NOMO-1 (cell line): ENCODE data around the gene FLOT2.
"Not testable (repeated sequence)": the region's sequence is repeated elsewhere in the genome, so short reads cannot be mapped to it uniquely, and the experiment has no call there.

ENCODE experiments used
- DNase-seq, 2 experiments: peaks; one replicate each; lab custom pipeline; 2025; ENCODE audit not compliant: unreplicated experiment in 2 of 2; lab: John Stamatoyannopoulos, UW

Gene FLOT2

GRCh38 chr17:28877150-28877711 lies 20.3 kb downstream of the FLOT2 start:
- DNase-seq, result not testable (repeated sequence)

- no peak for DNase-seq
These were observed 21.5 kb downstream of the FLOT2 start for GRCh38 chr17:28875848-28876550.

GRCh38 chr17:28874750-28875149 lies 22.8 kb downstream of the FLOT2 start:
- DNase-seq, result no peak

GRCh38 chr17:28873839-28874238 lies 23.7 kb downstream of the FLOT2 start:
- no peak for DNase-seq

GRCh38 chr17:28871056-28871579 lies 26.4 kb downstream of the FLOT2 start:
- DNase-seq, result no peak

- DNase-seq, result no peak
These were observed 30.3 kb downstream of the FLOT2 start for GRCh38 chr17:28867276-28867675.

GRCh38 chr17:28865946-28866752 lies 31.4 kb downstream of the FLOT2 start:
- no peak for DNase-seq

GRCh38 chr17:28864991-28865849 lies 32.3 kb downstream of the FLOT2 start:
- no peak for DNase-seq

- no peak for DNase-seq
These were observed 33.6 kb downstream of the FLOT2 start for GRCh38 chr17:28863953-28864352.

GRCh38 chr17:28862561-28862960 lies 35.0 kb downstream of the FLOT2 start:
- DNase-seq, result no peak

- no peak for DNase-seq
These were observed 35.9 kb downstream of the FLOT2 start for GRCh38 chr17:28861393-28862203.

GRCh38 chr17:28860363-28860808 lies 37.1 kb downstream of the FLOT2 start:
- DNase-seq, result no peak

- no peak for DNase-seq
These were observed 38.7 kb downstream of the FLOT2 start for GRCh38 chr17:28858801-28859355.

- DNase-seq, result no peak
These were observed 39.4 kb downstream of the FLOT2 start for GRCh38 chr17:28857905-28858800.

- no peak for DNase-seq
These were observed 41.4 kb downstream of the FLOT2 start for GRCh38 chr17:28856028-28856574.

GRCh38 chr17:28855336-28855679 lies 42.2 kb downstream of the FLOT2 start:
- no peak for DNase-seq

- peak; percentile 76 to 83 for DNase-seq
These were observed 42.8 kb downstream of the FLOT2 start, which contains the start of gene ERAL1 for GRCh38 chr17:28854457-28855335. Gene ERAL1, plus strand, starts transcription at chr17:28855016. Its CDS starts 19 bp downstream, at chr17:28855035.
